Effector CD8-positive, alpha-beta T cell (primary cell): ENCODE data around the gene SLC1A2.

ENCODE experiments used
- DNase-seq: peaks from one replicate; lab custom pipeline; 2025; lab: John Stamatoyannopoulos, UW

Gene SLC1A2

GRCh38 chr11:35223991-35224390 lies 195.4 kb downstream of the SLC1A2 start:
- no peak for DNase-seq

GRCh38 chr11:35223371-35223796 lies 196.0 kb downstream of the SLC1A2 start:
- no peak for DNase-seq

DNA sequence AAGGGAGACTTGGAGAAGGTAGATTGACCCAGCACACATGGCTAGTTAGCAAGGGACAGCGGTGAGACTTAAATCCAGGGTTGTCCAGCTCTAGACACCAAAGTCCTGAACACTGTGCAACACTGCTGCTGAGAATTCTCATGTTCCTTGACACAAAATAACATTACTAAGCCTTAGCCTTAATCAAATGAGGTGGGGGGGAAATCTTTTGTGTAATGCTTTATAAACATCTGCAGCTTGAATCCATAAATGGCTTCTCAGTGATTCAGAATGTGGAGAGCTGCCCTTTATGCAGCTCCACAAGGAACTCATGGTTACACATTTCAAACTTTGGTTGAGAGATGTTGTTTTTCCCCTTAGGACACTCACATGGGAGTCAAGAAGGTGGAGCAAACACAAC lies 200.4 kb downstream of the SLC1A2 start:
- no peak for DNase-seq

DNA sequence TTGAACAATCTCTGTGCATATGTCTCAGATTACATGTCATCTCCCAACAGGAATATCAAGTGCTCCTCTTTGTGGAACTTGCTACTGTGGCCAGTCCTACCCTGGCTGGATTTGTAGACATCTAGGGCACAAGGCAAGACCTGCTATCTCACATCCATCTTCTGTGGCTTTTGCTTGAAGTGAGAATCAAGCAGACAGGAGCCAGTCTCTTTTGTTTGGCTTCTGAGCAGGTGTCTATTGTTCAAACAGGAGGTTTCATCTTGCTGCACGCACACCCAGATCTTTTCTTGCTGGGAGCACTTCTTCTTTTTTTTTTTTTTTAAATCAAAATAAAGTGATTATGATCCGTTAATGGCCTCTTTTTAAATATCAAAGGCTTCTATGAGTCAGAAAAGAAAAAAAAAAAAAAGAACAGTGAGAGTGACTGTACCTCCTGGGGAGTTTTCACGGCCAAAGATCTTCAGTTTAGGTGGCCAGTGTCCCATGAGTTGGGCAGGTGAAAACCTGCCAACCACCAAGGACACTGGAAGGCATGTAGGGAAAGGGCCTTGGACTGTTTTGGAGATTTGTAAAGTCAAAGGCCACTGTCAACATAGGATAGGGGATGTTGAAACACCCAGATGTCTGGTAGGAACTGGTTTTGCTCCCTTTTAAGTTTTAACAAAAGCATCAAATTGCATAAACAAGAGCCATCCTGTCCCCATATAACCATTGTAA lies 202.2 kb downstream of the SLC1A2 start:
- no peak for DNase-seq

DNA sequence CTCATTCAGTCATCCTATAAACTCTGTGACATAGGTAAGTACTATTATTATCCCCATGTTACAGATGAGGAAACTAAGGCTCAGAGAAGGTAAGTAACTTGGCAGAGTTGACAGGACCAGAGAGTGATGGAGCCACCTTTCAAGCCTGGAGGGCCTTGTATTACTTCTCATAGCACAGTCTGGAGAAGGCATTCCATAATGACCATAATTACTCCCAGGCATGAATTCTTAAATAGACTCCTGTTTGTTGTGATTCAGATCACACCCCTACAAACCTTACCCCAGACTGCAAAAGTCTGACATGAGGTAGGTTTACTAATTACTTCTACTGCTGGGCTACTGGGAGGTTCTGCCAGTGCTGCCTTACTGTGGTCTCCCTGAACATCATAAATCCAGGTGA lies 203.4 kb downstream of the SLC1A2 start:
- no peak for DNase-seq

DNA sequence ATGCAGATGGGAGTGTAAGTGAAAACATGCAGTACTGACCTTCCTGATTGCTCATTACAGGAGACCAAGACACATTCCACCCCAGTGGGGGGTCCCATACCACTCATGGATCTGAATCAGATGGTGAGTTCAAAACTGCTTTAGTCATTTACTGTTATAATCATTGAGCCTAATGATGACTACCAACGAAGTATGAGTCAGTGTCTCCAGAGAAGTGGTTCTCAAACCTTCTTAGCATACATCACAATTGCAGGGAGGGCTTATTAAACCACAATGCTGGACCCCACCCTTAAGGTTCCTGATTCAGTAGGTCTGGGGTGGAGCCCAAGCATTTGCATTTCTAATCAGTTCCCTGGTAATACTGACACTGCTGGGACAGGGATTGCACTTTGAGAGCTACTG lies 204.6 kb downstream of the SLC1A2 start:
- DNase-seq: no peak

- DNase-seq: no peak
Observed at GRCh38 chr11:35214226-35214770, 205.1 kb downstream of the SLC1A2 start.

GRCh38 chr11:35211952-35212351 lies 207.4 kb downstream of the SLC1A2 start:
- no peak for DNase-seq

DNA sequence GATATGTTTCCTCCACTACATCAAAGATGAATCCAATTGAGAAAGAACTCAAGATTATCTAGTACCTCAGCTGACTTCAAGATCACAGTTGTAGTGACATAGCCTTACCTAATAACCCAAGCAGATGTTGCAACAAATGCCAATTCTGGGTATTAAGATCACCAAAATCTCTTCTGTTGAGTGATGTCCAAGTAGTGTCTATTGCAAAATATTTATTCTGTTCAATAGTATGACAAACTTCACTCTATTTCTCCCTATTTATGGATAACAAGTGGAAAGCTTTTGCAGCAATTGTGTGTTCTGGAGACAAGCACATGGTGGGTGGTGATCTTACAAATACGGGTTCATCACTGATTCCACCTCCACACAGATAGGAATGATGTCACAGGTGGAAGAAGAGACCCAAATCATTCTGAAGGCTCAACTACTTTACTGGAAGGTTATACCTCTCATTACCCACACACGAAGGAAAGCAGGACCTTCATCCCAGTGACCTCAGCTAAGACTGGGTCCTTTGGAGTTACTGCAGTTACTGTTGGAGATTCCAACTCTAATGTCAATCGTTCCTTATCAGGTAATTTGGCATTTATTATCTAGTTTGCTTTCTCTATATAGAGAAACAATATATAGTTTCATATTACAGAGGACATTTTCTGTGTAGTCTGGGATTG lies 208.3 kb downstream of the SLC1A2 start:
- no peak for DNase-seq

GRCh38 chr11:35208795-35209194 lies 210.6 kb downstream of the SLC1A2 start:
- no peak for DNase-seq

- DNase-seq: no peak
Observed at GRCh38 chr11:35207471-35208403, 211.6 kb downstream of the SLC1A2 start.

GRCh38 chr11:35206616-35207015 lies 212.7 kb downstream of the SLC1A2 start:
- no peak for DNase-seq

- no peak for DNase-seq
Observed at GRCh38 chr11:35204614-35205013, 214.7 kb downstream of the SLC1A2 start.
